B cell (primary cell): Measurements from ENCODE around the gene OSM. TPM values are rescaled to one million over a fixed set of nuclear protein-coding genes. Genes with fewer than 3 reads are reported as not detected.

Experiments used
- ATAC-seq: fragments of 200-7000 bp; cut with Tn5 transposase; one replicate; pipeline ENCODE4 v1.10.0; 2021; ENCODE audit warnings: low read depth, mild to moderate bottlenecking, moderate number of reproducible peaks, moderate library complexity
- CTCF ChIA-PET: fragments of 350-600 bp; sonication (Branson Sonifier 250); formaldehyde crosslinking; loops from one replicate; lab custom pipeline; 2021; ENCODE audit warnings: antibody characterized with exemption, inconsistent platforms; lab: Charles Lee
- POLR2A ChIA-PET: fragments of 350-600 bp; sonication (Branson Sonifier 250); formaldehyde crosslinking; loops from one replicate; lab custom pipeline; 2021; ENCODE audit warnings: antibody characterized with exemption; lab: Charles Lee
- DNase-seq: peaks from one replicate; pipeline ENCODE4 v3.0.0; 2013
- H2AFZ ChIP-seq: 2 replicates; pipeline ENCODE4 v1.6.1; 2012; ENCODE audit warnings: mild to moderate bottlenecking, low read depth, low read length; ENCODE audit not compliant: insufficient read depth, poor library complexity, severe bottlenecking
- H3K27ac ChIP-seq, 2 donors: 1 replicate in 1 of 2; 2 replicates in 1 of 2; pipeline ENCODE4 v1.5.1; 2012 to 2013; ENCODE audit warnings: low read length in 2 of 2, mild to moderate bottlenecking in 2 of 2, moderate library complexity in 1 of 2
- H3K27me3 ChIP-seq, 4 experiments: fragments of 200-600 bp in 1 of 4; sonication (generic) in 1 of 4; replicated peaks in 1 of 4; 1 replicate in 2 of 4; 2 replicates in 2 of 4; pipeline versions ENCODE4 v1.6.1 to v1.7.0; 2013 to 2016; ENCODE audit warnings: low read length in 3 of 4, mild to moderate bottlenecking in 2 of 4, mixed read lengths in 1 of 4, moderate library complexity in 1 of 4; ENCODE audit not compliant: insufficient read depth in 4 of 4, control insufficient read depth in 3 of 4; ENCODE audit errors: control extremely low read depth in 1 of 4
- H3K36me3 ChIP-seq, 2 experiments: replicated peaks in 1 of 2; 1 replicate in 1 of 2; 2 replicates in 1 of 2; pipeline versions ENCODE4 v1.6.1 to v1.7.1; 2013; ENCODE audit warnings: low read length in 1 of 2; ENCODE audit not compliant: insufficient read depth in 2 of 2, control insufficient read depth in 1 of 2; ENCODE audit errors: control extremely low read depth in 1 of 2, extremely low read depth in 1 of 2
- H3K4me1 ChIP-seq, 2 donors: fragments of 200-600 bp in 1 of 2; sonication (generic) in 1 of 2; 1 replicate in 1 of 2; 2 replicates in 1 of 2; pipeline versions ENCODE4 v1.5.1 to v1.6.1; 2013 to 2017; ENCODE audit warnings: low read length in 2 of 2; ENCODE audit not compliant: control insufficient read depth in 2 of 2, insufficient read depth in 2 of 2
- H3K4me2 ChIP-seq: replicated peaks from 2 replicates; pipeline ENCODE3; 2012; ENCODE audit warnings: mild to moderate bottlenecking, low read depth, low read length; ENCODE audit not compliant: poor library complexity, severe bottlenecking
- H3K4me3 ChIP-seq, 5 experiments: fragments of 200-600 bp in 1 of 5; sonication (generic) in 1 of 5; 1 replicate in 3 of 5; 2 replicates in 2 of 5; pipeline versions ENCODE4 v1.5.1 to v1.7.0; 2011 to 2016; ENCODE audit warnings: low read length in 4 of 5, mild to moderate bottlenecking in 4 of 5, low read depth in 2 of 5, control low read depth in 1 of 5, moderate library complexity in 1 of 5; ENCODE audit not compliant: insufficient read depth in 1 of 5; ENCODE audit errors: control extremely low read depth in 1 of 5, extremely low read depth in 1 of 5
- H3K79me2 ChIP-seq: fragments of 200-600 bp; sonication (generic); one replicate; pipeline ENCODE4 v1.6.0; 2016; ENCODE audit warnings: low read length; ENCODE audit not compliant: control insufficient read depth, insufficient read depth
- H3K9ac ChIP-seq: fragments of 200-600 bp; sonication (generic); 2 replicates; pipeline ENCODE4 v1.6.1; 2017; ENCODE audit warnings: mild to moderate bottlenecking, low read length, moderate library complexity
- H3K9me3 ChIP-seq, 3 donors: one replicate each; pipeline versions ENCODE4 v1.6.1 to v1.7.1; 2013; ENCODE audit warnings: low read length in 2 of 3; ENCODE audit not compliant: control insufficient read depth in 2 of 3, insufficient read depth in 1 of 3; ENCODE audit errors: control extremely low read depth in 1 of 3
- H4K20me1 ChIP-seq: 2 replicates; pipeline ENCODE4 v1.6.0; 2012; ENCODE audit warnings: mild to moderate bottlenecking, low read length; ENCODE audit not compliant: insufficient read depth, control insufficient read depth, poor library complexity, severe bottlenecking
- H3K27ac Mint-ChIP-seq: one replicate; pipeline ENCODE4 v1.8.0; 2021; ENCODE audit warnings: mixed read lengths
- H3K27me3 Mint-ChIP-seq: one replicate; pipeline ENCODE4 v1.8.0; 2021; ENCODE audit warnings: mixed read lengths
- H3K4me1 Mint-ChIP-seq: one replicate; pipeline ENCODE4 v1.8.0; 2021; ENCODE audit warnings: mixed read lengths
- H3K4me3 Mint-ChIP-seq: one replicate; pipeline ENCODE4 v1.8.0; 2021; ENCODE audit warnings: mixed read lengths
- H3K9me3 Mint-ChIP-seq: one replicate; pipeline ENCODE4 v1.8.0; 2022; ENCODE audit warnings: mixed read lengths; ENCODE audit not compliant: insufficient read depth
- EZH2 ChIP-seq: IDR thresholded peaks from 2 replicates; pipeline ENCODE4 v1.6.1; 2012; ENCODE audit warnings: borderline replicate concordance, low read depth, mild to moderate bottlenecking, moderate library complexity, low read length; ENCODE audit not compliant: insufficient read depth, poor library complexity, severe bottlenecking
- WGBS: methylation state at CpG from one replicate; pipeline ENCODE4 v1.1.5; 2013; ENCODE audit warnings: missing lambda C conversion rate; ENCODE audit not compliant: insufficient coverage; 5-methylcytosine and 5-hydroxymethylcytosine counted together
- intact Hi-C: fragments of 100-400 bp; cut with micrococcal nuclease; formaldehyde crosslinking; loops from one replicate; pipeline ENCODE4 v1.10.0; 2022
- polyA plus RNA-seq: library from polyadenylated mRNA; depleted of rRNA; stranded (reverse); fragments of >200 nt; gene quantifications from 2 replicates; pipeline ENCODE4 v1.2.3, GENCODE V29; 2012
- total RNA-seq, 2 donors: library from RNA; stranded (reverse); fragments of 120-200 nt in 1 of 2; gene quantifications; 1 replicate in 1 of 2; 2 replicates in 1 of 2; pipeline versions ENCODE4 v1.2.3 to v1.2.4, GENCODE V29; 2013 to 2022
- TF ChIP-seq, protein P1 (sequence below): fragments of 200-600 bp; IDR thresholded peaks from one replicate; pipeline ENCODE4 v1.8.0; 2022; ENCODE audit warnings: antibody characterized with exemption, mild to moderate bottlenecking

The OSM gene
- total and polyA plus RNA-seq, 2 donors (not counting 1 experiment from before 2014, with no cell fraction given): 1.8 to 12.5 TPM

DNA sequence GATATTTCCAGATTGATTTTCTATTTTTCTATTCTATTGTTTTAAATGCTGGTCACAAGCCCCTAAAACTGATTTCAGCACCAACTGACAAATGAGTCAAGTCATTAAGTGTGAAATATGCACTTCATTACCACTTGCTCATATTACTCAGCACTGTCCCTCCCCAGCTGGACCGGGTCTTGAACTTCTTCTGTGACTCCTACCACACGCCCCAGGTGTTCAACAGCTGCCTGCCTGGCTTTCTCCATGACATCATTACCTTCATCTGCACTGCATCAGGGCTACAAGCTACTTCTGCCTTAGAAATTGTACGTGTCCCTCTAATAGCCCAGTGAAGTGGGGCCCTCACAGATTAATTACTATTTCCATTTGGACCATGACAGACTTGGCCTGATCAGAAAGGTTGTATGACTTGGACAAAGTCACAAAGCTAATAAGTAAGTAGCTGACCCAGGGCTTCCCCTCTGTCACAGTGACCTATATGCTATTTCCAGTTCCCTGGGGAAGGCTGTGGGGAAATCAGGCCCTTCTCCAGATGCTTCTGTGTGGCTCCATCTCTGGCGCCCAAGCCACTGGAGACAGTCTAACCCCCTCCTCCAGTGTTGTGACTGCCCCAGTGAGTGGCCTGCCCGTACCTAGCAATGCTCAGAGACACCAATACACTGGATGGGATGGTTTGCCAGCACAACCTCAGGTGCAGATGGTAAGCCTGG, 42.0 kb upstream of the OSM start:
- H3K27ac Mint-ChIP-seq: peak overlapping the region; percentile 94
- H3K27me3 Mint-ChIP-seq: no peaks in the 10 kb centered on the region
- H3K9ac ChIP-seq: no peak overlapping the region
- peak; percentile 36 for ATAC-seq
- 34% methylated on average over 5 of the region's 5 CpGs for WGBS
- H3K36me3 ChIP-seq: no peaks in the 10 kb centered on the region
- peaks cover 97% of the 10 kb centered on the region for H3K4me1 Mint-ChIP-seq
- H3K4me1 ChIP-seq: peaks cover 97 to 99% of the 10 kb centered on the region in 2 donors
- H3K4me3 ChIP-seq: no peak overlapping the region
- peak; percentile 59 for DNase-seq
- CTCF ChIA-PET: interaction anchor here (0.9 to 19.2 kb wide), 4 partner anchors 18 to 45 kb away, joined by 3 to 229 read pairs (median 4); partner anchors contain the start of genes CASTOR1 and TBC1D10A
- H3K27me3 ChIP-seq: no peaks in the 10 kb centered on the region
- H3K79me2 ChIP-seq: peaks cover 56% of the 10 kb centered on the region
- no peak for TF ChIP-seq EZH2
- no peaks in the 10 kb centered on the region for H3K9me3 Mint-ChIP-seq
- H3K4me2 ChIP-seq: peak overlapping the region; percentile 60
- no peak overlapping the region for H2AFZ ChIP-seq
- intact Hi-C loops: no loop called here
- H3K9me3 ChIP-seq: no peaks in the 10 kb centered on the region
- POLR2A ChIA-PET: interaction anchor here (2.9 to 8.1 kb wide), 2 partner anchors 18 kb away, joined by 22 to 56 read pairs; partner anchors contain the start of genes CASTOR1 and TBC1D10A
- no peaks in the 10 kb centered on the region for H4K20me1 ChIP-seq
- H3K27ac ChIP-seq: peak overlapping the region; percentile 69 to 86
- peak overlapping the region; percentile 75 for H3K4me3 Mint-ChIP-seq

DNA sequence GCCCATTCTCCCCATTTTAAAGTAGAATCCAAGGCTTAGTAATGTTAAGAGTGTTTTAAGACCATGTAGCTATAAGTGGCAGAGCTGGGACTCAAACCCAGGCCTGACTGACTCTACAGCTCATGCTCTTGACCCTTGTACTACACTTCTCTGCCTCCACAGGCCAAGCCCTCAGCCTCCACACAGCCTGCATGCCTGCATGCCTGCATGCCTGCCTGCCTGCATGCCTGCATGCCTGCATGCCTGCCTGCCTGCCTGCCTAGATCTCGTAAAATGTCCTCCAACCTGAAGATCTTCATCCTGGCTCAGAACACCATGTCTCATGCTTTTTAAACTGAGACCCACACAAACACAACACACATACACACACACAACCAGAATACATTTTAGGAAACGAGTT, 41.4 kb upstream of the OSM start:
- ATAC-seq (no peak), DNase-seq (no peak)
- H3K4me2 ChIP-seq: peak overlapping the region; percentile 60
- WGBS: 90% methylated on average over 1 of the region's 2 CpGs
- Mint-ChIP-seq H3K27me3 (no peaks in the 10 kb centered on the region), H3K4me1 (peaks cover 99% of the 10 kb centered on the region), H3K9me3 (no peaks in the 10 kb centered on the region), H3K27ac (peak overlapping the region; percentile 94), H3K4me3 (peak overlapping the region; percentile 75)
- H3K4me1 ChIP-seq: peaks cover 100% of the 10 kb centered on the region in 2 donors
- TF ChIP-seq EZH2: no peak
- TF ChIP-seq, protein P1, sequence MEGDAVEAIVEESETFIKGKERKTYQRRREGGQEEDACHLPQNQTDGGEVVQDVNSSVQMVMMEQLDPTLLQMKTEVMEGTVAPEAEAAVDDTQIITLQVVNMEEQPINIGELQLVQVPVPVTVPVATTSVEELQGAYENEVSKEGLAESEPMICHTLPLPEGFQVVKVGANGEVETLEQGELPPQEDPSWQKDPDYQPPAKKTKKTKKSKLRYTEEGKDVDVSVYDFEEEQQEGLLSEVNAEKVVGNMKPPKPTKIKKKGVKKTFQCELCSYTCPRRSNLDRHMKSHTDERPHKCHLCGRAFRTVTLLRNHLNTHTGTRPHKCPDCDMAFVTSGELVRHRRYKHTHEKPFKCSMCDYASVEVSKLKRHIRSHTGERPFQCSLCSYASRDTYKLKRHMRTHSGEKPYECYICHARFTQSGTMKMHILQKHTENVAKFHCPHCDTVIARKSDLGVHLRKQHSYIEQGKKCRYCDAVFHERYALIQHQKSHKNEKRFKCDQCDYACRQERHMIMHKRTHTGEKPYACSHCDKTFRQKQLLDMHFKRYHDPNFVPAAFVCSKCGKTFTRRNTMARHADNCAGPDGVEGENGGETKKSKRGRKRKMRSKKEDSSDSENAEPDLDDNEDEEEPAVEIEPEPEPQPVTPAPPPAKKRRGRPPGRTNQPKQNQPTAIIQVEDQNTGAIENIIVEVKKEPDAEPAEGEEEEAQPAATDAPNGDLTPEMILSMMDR: no peak
- ChIA-PET POLR2A (interaction anchor here (2.9 to 8.1 kb wide), 2 partner anchors 18 to 19 kb away, joined by 22 to 56 read pairs; partner anchors contain the start of genes CASTOR1 and TBC1D10A), CTCF (interaction anchor here (0.6 to 19.2 kb wide), 3 partner anchors 18 to 81 kb away, joined by 3 to 229 read pairs (median 4); partner anchors contain the start of gene CASTOR1)
- H2AFZ ChIP-seq: no peak overlapping the region
- peaks cover 52% of the 10 kb centered on the region for H3K79me2 ChIP-seq
- H3K36me3 ChIP-seq: no peaks in the 10 kb centered on the region
- H3K27me3 ChIP-seq: no peaks in the 10 kb centered on the region
- H3K9me3 ChIP-seq: no peaks in the 10 kb centered on the region
- no peak overlapping the region for H3K4me3 ChIP-seq
- H4K20me1 ChIP-seq: no peaks in the 10 kb centered on the region
- H3K27ac ChIP-seq: peak overlapping the region; percentile 69 to 86
- intact Hi-C loops: no loop called here
- no peak overlapping the region for H3K9ac ChIP-seq
